HepG2 (cell line): Measurements from ENCODE around the gene CHI3L1. TPM values are rescaled to one million over a fixed set of nuclear protein-coding genes. Genes with fewer than 3 reads are reported as not detected.

Experiments used
- ATAC-seq: fragments of 200-7000 bp; cut with Tn5 transposase; 3 replicates; pipeline ENCODE4 v1.9.1; 2020; ENCODE audit warnings: mild to moderate bottlenecking, moderate library complexity
- BruUV-seq: library from RNA; stranded (reverse); fragments of 400-500 nt; replicated peaks from 2 replicates; lab custom pipeline; 2021; lab: Mats Ljungman, UMichigan
- CTCF ChIA-PET: fragments of 300-600 bp; formaldehyde crosslinking; extraction: SDS; loops from one replicate; lab custom pipeline; 2021; ENCODE audit warnings: low total read pairs, inconsistent platforms, low intra/inter-chr PET ratio; lab: Yijun Ruan, JAX
- POLR2A ChIA-PET: fragments of 350-600 bp; sonication (Branson Sonifier 250); formaldehyde crosslinking; loops from one replicate; lab custom pipeline; 2020; ENCODE audit warnings: antibody characterized with exemption, inconsistent platforms; lab: Yijun Ruan, JAX
- DNase-seq: peaks from one replicate; pipeline ENCODE4 v3.0.0-alpha.2; 2015; ENCODE audit warnings: low spot score
- FAIRE-seq: peaks from 3 replicates; lab custom pipeline; 2011; peaks lifted over from hg19 to GRCh38; lab: Jason Lieb, UNC
- H2AFZ ChIP-seq: one replicate; pipeline ENCODE4 v1.6.1; 2011; ENCODE audit warnings: low read length, inconsistent platforms
- H3K27ac ChIP-seq: fragments of 300-600 bp; 3 replicates; pipeline ENCODE4 v1.8.0; 2011; ENCODE audit warnings: mixed run types, mild to moderate bottlenecking, mixed read lengths, low read length, inconsistent platforms; ENCODE audit not compliant: insufficient read depth; ENCODE audit errors: extremely low read length
- H3K27me3 ChIP-seq, 2 experiments: fragments of 200-600 bp in 1 of 2; 2 replicates in 1 of 2; 3 replicates in 1 of 2; pipeline versions ENCODE4 v1.6.0 to v1.8.0; 2011; ENCODE audit warnings: low read length in 2 of 2, mild to moderate bottlenecking in 2 of 2, moderate library complexity in 2 of 2, inconsistent platforms in 1 of 2; ENCODE audit not compliant: insufficient read depth in 2 of 2, control insufficient read depth in 1 of 2
- H3K36me3 ChIP-seq, 2 experiments: fragments of 200-600 bp in 1 of 2; replicated peaks in 1 of 2; 2 replicates in 1 of 2; 3 replicates in 1 of 2; pipeline versions ENCODE4 v1.5.1 to v1.8.0; 2011; ENCODE audit warnings: low read length in 2 of 2, inconsistent platforms in 1 of 2; ENCODE audit not compliant: insufficient read depth in 2 of 2, control insufficient read depth in 1 of 2
- H3K4me1 ChIP-seq: 2 replicates; pipeline ENCODE4 v1.5.1; 2012; ENCODE audit warnings: low read length, inconsistent platforms; ENCODE audit not compliant: insufficient read depth
- H3K4me2 ChIP-seq: 2 replicates; pipeline ENCODE4 v1.6.0; 2011; ENCODE audit warnings: low read depth, low read length, inconsistent platforms
- H3K4me3 ChIP-seq, 3 experiments: fragments of 200-600 bp in 1 of 3; sonication (generic), shearing (Covaris generic) in 1 of 3; replicated peaks in 1 of 3; 2 replicates each; pipeline ENCODE4 v1.5.1; 2011 to 2016; ENCODE audit warnings: low read length in 3 of 3, inconsistent platforms in 2 of 3, low read depth in 2 of 3, mild to moderate bottlenecking in 2 of 3, control low read depth in 1 of 3, mixed read lengths in 1 of 3; ENCODE audit not compliant: insufficient read depth in 1 of 3
- H3K79me2 ChIP-seq: one replicate; pipeline ENCODE4 v1.6.1; 2011; ENCODE audit warnings: low read length, inconsistent platforms; ENCODE audit not compliant: insufficient read depth
- H3K9ac ChIP-seq: 2 replicates; pipeline ENCODE4 v1.6.0; 2011; ENCODE audit warnings: mild to moderate bottlenecking, low read depth, low read length, inconsistent platforms; ENCODE audit not compliant: insufficient read depth
- H3K9me3 ChIP-seq: 2 replicates; pipeline ENCODE4 v1.5.1; 2012; ENCODE audit warnings: mild to moderate bottlenecking, low read length
- H4K20me1 ChIP-seq: 2 replicates; pipeline ENCODE4 v1.6.0; 2011; ENCODE audit warnings: inconsistent platforms, mild to moderate bottlenecking, low read length, moderate library complexity; ENCODE audit not compliant: insufficient read depth
- ERF ChIP-seq: IDR thresholded peaks from 2 replicates; pipeline ENCODE4 v1.6.1; 2018; ENCODE audit warnings: missing biosample characterization, missing genetic modification reagents
- MIER3 ChIP-seq: IDR thresholded peaks from 2 replicates; pipeline ENCODE4 v1.6.1; 2016; ENCODE audit warnings: missing compliant biosample characterization, borderline replicate concordance
- ZNF564 ChIP-seq: sonication (generic); formaldehyde crosslinking; IDR thresholded peaks from 2 replicates; pipeline ENCODE4 v1.8.1; 2023; ENCODE audit warnings: mild to moderate bottlenecking, missing genetic modification reagents
- WGBS: methylation state at CpG from one replicate; pipeline ENCODE4 v1.1.6; 2017; ENCODE audit warnings: low lambda C conversion rate; 5-methylcytosine and 5-hydroxymethylcytosine counted together
- in situ Hi-C: cut with HindIII; loops from 2 replicates; pipeline ENCODE4 v1.10.0; 2017; ENCODE audit warnings: low pct_unique_long_range_greater_than_20kb; ENCODE audit not compliant: extremely low pct_ligation_motif_present
- intact Hi-C: fragments of 100-400 bp; cut with micrococcal nuclease; formaldehyde crosslinking; loops from one replicate; pipeline ENCODE4 v1.10.0; 2022; ENCODE audit not compliant: unreplicated experiment
- polyA plus RNA-seq, 8 experiments: library from polyadenylated mRNA; depleted of rRNA in 3 of 8; stranded (reverse) in 7 of 8; unstranded in 1 of 8; fragments of >200 nt; fragmentation: Illumina TruSeq in 4 of 8; extraction: Trizol in 4 of 8; gene quantifications; 2 replicates each; pipeline versions ENCODE4 v1.2.1 to v1.2.3, GENCODE V29; 2011 to 2016; ENCODE audit warnings: low read depth in 4 of 8, missing spikeins in 1 of 8, mixed read lengths in 1 of 8; ENCODE audit not compliant: insufficient read depth in 1 of 8
- total RNA-seq, 5 experiments: library from RNA; depleted of rRNA; stranded (reverse); fragments of >200 nt; fragmentation: Illumina TruSeq; extraction: Trizol; gene quantifications; 2 replicates each; pipeline ENCODE4 v1.2.3, GENCODE V29; 2016; ENCODE audit warnings: low read depth in 1 of 5
- TF ChIP-seq, protein P1 (sequence below): sonication (generic); formaldehyde crosslinking; IDR thresholded peaks from 2 replicates; pipeline ENCODE4 v1.5.0; 2020; ENCODE audit warnings: missing genetic modification reagents
- TF ChIP-seq, protein P2 (sequence below): sonication (generic); formaldehyde crosslinking; IDR thresholded peaks from 2 replicates; pipeline ENCODE4 v1.5.1; 2020; ENCODE audit warnings: mild to moderate bottlenecking, missing genetic modification reagents

Gene CHI3L1
- total and polyA plus RNA-seq, 2 of the 13 experiments (the other 11 are each of a cell fraction or from before 2014, with no cell fraction given), result 0.09 to 0.13 TPM

DNA sequence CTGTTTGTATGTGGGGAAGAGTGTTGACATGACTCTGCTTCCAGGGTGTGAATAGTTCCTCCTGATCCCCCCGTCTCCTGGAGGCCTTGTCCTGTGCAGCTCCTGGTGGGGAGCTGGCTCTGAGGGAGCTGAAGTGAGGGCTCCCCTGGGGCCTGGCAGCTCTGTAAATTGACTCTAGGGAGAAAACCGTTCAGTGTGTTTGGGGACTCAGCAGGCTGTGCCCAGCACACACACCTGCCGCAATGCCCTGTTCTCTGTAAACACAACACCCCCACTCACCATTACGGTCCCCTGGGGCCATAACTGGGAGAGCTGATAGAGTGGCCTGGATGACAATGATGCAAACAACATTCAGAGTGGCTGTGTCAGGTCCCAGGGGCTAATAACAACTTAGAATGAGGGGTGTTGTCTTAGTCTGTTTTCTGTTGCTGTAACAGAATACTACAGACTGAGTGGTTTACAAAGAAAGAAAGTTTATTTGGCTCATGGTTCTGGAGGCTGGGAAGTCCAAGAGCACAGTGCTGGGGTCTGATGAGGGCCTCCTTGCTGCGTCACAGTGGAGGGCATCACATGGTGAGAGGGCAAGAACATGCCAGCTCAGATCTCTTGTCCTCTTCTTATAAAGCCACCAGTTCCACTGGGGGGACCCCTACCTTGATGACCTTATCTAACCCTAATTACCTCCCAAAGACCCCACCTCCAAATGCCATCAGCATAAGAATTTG, 43.7 kb downstream of the CHI3L1 start:
- no peaks in the 10 kb centered on the region for H3K79me2 ChIP-seq
- no peak overlapping the region for H3K4me3 ChIP-seq
- ChIA-PET CTCF (no interaction called here), POLR2A (no interaction called here)
- peaks cover 2 to 12% of the 10 kb centered on the region in 2 experiments; a peak in 4 of 5 replicates for H3K27me3 ChIP-seq
- intact Hi-C loops (no loop called here), in situ Hi-C loops (no loop called here)
- H2AFZ ChIP-seq, result no peak overlapping the region
- H3K36me3 ChIP-seq, result no peaks in the 10 kb centered on the region
- no peak overlapping the region for H3K9ac ChIP-seq
- H3K4me1 ChIP-seq, result 0 out of 2 replicates have a peak, but pooled peaks cover 6% of the 10 kb centered on the region
- H3K9me3 ChIP-seq, result no peaks in the 10 kb centered on the region
- ATAC-seq (no peak), FAIRE-seq (no peak), DNase-seq (no peak)
- H3K4me2 ChIP-seq, result no peak overlapping the region
- no peaks in the 10 kb centered on the region for H4K20me1 ChIP-seq
- 42% methylated on average over 2 of the region's 5 CpGs for WGBS
- TF ChIP-seq, protein P1, sequence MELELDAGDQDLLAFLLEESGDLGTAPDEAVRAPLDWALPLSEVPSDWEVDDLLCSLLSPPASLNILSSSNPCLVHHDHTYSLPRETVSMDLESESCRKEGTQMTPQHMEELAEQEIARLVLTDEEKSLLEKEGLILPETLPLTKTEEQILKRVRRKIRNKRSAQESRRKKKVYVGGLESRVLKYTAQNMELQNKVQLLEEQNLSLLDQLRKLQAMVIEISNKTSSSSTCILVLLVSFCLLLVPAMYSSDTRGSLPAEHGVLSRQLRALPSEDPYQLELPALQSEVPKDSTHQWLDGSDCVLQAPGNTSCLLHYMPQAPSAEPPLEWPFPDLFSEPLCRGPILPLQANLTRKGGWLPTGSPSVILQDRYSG (CRISPR knock-in tag), result no peak
- peak; percentile 92; the same call in 1 of the 2 replicates for TF ChIP-seq ZNF564
- TF ChIP-seq, protein P2, sequence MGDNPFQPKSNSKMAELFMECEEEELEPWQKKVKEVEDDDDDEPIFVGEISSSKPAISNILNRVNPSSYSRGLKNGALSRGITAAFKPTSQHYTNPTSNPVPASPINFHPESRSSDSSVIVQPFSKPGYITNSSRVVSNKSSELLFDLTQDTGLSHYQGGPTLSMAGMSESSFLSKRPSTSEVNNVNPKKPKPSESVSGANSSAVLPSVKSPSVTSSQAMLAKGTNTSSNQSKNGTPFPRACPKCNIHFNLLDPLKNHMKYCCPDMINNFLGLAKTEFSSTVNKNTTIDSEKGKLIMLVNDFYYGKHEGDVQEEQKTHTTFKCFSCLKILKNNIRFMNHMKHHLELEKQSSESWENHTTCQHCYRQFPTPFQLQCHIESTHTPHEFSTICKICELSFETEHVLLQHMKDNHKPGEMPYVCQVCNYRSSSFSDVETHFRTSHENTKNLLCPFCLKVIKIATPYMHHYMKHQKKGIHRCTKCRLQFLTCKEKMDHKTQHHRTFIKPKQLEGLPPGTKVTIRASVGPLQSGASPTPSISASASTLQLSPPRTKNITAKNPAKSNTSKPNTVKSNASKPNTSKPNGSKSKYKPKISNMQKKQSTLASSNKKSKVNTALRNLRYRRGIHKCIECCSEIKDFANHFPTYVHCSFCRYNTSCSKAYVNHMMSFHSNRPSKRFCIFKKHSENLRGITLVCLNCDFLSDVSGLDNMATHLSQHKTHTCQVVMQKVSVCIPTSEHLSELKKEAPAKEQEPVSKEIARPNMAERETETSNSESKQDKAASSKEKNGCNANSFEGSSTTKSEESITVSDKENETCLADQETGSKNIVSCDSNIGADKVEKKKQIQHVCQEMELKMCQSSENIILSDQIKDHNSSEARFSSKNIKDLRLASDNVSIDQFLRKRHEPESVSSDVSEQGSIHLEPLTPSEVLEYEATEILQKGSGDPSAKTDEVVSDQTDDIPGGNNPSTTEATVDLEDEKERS, result no peak
- TF ChIP-seq MIER3 (CRISPR knock-in tag), result no peak
- no peak for TF ChIP-seq ERF (CRISPR knock-in tag)
- BruUV-seq, result no TSS peak
- H3K27ac ChIP-seq, result no peak overlapping the region
